HG03025 (cell line): ENCODE measurements around the gene GNAQ.

ENCODE experiments used
- ATAC-seq: cut with Tn5 transposase; IDR thresholded peaks from one replicate; pipeline ENCODE4 v1.9.1; 2021; ENCODE audit warnings: mild to moderate bottlenecking, moderate library complexity; ENCODE audit not compliant: unreplicated experiment, low FRiP score

Gene GNAQ

DNA sequence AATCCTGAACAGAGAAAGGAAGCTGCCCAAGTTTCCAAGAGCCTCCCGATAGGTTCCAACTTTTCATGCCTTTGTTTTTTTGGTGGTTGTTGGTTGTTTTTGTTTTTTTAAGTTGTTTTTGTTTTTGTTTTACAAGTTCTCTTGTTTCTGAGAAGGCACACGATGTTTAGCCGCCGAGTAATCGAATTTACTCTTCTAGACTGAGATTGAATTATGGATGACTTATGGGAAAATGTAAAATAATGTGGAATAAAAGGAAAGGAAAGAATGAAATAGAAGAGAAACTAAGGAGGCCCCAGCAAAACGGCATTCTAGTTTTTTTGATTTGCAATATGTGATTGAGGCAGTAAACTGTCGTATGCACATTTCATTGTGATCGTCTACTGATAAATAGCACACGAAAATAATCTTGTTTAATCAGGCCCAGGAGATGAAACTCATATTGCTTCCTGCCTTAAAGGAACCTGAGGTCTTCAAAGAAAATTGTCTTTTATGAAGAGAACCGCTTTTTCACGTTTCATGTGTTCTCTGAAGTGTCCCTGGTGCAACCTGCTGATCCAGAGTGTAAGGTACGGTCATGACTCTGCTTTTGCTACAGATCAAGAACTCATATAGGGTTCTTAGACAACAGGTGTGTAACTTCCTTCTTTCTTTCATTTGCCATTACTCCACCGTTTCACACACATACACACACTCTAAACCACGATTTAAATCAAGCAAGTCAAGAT, 1.3 kb upstream of the GNAQ start:
- ATAC-seq, result no peak

DNA sequence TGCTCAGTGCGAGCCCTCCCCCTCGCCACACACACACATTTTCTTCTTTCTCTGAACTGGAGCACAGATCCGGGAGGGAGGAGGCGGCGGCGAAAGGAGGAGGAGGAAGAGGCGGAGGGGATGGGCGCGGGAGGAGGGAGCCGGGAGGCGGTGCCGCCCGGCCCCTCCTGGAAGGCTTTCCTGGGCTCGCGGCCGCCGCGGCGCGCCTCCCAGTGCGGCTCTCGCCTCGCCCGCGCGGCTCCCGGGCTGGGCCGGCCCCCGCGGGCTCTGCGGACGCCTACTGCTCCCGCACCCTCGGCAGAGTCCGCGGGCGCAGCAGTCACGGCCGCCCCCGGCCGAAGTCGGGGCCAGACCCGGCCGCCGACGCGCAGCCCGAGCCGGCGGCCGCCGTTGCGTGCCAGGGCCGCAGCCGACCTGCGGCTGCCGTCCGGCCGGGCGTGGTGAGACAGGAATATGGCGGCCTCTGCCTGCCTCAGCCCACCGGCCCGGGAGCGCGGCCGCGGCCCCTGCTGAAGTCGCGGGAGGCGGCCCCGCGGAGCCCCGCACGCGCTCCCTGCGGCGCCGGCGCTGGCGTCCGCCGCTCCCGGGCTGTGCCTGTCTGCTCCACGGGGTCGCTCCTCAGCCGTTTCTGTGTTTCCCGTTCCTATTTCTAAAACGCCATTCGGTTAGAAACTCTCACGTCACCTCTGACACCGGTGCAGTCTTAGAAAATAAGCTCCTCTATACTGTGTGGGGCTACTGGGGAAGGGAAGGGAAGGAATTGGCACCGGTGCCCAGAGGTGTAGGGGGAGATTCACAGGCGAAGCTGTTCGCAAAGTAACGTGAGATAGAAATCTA, 500 bp upstream of the GNAQ start:
- no peak for ATAC-seq

DNA sequence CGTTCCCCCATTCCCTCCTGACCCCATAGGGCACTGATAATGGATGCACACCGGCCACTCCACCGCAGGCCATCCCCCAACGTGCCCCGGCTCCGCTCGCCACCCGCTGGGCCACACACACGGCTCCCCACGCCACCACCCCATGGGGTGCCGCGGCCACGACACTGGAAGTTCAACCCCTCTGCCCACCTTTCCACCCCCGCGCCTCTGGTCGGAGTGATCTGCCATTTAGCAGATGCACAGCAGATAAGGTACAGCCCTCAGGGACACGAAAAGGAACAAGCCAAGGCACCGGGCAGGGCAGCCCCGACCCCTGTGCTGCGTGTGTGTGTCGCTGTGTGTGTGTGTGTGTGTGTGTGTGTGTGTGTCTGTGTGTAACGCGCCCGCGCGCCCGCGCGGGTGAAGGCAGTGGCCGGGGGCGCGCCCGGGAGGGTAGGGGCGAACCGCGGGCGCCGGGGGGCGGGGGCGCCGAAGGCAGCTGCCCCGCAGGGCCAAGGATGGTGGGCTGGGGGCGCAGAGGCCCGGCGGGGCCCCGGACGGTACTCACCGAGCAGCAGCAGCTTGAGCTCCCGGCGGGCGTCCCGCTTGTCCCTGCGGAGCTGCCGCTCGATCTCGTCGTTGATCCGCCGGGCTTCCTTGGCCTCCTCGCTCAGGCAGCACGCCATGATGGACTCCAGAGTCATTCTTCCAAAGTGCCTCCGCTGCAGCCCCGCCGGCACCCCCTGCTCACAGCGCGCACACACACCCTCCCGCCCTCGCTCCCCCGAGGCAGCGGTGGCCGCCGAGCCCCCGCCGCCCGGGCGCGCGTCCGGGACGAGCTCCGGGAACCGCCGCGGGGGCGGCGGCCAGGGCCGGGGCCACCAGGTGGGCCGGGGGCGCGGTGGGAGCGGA, 813 bp downstream of the GNAQ start:
- ATAC-seq, result no peak

DNA sequence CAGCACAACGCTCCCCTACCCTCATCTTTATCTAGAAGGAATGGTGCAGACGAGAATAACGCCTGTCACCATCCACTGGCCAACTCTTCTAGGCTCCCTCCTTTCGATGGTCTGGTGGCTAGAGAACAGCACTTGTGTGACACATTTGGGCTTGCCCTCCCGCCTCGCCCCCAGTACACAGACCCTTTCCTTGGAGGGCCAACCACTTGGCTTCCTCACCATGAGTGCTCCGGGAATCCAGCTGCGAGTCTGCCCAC, 1.4 kb downstream of the GNAQ start:
- ATAC-seq, result no peak

DNA sequence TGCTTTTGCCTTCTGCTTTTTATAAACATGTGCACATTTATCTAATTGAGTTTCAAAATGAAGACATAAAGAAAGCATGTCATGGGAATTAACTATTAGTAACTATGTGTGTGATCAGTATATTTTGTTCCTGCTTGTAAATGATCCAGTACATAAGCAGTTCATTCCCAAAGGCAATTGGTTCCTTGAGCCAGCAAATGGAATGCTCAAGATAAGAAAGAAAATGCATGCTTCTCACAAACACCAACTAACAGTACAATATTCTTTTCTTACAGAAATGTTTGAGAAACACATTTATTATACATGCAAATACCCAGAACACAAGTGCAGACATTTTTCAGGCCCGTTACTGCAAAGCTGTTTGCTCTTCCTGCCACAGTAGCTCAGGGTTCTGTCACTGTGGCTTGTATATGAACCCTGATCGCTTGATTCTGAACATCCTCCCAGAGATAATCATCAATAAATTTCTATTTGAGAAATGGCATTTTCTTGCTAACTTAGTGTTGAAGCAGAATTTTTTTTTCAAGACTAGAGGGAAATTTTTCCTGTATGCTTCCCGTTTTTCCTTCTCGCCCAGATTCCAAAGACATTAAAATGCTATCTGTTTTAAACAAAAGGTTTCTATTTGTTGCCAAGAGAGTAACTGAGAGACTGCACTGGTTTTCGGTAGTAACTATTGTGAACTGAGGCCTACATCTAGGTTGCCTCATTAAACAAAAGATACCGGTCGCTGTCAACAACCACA, 1.9 kb downstream of the GNAQ start:
- ATAC-seq, result no peak

DNA sequence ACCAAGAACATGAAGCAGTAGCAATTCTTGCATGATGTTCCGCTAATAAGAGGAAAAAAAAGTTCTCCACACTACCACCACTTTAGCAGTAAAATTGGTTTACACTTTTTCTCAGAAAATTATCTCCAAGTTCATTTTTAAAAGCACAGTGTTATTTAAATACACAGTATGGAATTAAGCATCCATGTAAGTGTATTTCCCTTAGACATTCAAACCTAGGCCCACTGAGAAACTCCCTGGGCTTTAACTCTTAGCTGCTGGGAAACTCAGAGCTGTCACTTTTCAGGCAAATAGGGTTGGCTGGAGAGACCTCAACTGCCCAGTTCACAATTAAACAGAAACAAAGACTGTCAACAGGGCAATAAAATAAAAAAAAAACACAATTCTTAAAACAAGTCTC, 2.7 kb downstream of the GNAQ start:
- no peak for ATAC-seq

DNA sequence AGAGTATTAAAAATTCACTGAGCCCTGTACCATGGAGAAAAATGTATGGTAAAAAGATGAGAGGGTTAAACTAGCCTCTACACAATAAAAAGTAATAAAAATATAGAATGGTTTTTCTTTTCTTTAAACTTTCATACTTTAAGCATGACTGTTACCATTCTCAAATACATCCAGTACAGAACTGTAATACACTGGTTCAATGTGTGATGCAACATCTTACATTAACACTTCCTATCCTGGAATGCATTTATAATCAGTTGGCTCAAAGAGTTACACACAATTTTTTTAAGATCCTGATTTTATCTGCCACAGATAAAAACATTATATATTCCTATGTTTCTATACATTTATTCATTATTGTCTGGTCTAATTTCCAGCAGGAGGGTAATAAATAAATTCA, 4.7 kb downstream of the GNAQ start:
- no peak for ATAC-seq

DNA sequence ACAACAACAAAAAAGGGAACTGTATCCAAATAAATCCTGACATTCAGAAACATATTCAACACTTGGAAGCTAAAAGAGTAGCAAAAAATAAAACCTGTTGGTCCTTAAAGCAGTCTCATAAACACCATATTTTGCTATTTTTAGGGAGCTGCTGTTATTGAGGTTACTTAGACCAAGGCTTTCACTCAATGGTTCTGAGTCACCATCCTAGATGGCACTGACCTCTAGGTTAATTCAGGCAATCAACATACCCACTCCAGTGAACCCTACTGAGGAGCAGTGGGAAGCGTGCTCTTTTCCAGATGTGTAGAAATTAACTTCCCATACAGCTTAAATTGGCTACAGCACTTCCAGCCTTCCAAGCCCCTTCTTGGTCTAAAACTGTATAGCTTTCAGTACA, 5.2 kb downstream of the GNAQ start:
- ATAC-seq, result no peak

DNA sequence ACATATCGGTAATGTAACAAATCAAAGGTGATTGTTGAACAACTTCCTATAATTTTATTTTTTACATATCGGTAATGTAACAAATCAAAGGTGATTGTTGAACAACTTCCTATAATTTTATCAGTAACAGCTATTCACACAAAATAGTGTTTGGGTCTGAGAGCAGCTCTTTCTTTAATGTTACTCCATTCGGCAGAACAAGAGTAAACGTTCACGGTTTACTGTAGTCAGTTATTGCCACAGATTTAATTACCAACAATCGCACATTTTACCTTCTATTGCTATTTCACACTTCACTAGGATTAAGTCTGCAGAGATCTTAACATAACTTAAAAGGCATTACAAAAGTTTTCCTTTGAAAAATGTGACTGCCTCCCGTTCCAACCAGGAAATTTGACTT, 6.4 kb downstream of the GNAQ start:
- ATAC-seq, result no peak

DNA sequence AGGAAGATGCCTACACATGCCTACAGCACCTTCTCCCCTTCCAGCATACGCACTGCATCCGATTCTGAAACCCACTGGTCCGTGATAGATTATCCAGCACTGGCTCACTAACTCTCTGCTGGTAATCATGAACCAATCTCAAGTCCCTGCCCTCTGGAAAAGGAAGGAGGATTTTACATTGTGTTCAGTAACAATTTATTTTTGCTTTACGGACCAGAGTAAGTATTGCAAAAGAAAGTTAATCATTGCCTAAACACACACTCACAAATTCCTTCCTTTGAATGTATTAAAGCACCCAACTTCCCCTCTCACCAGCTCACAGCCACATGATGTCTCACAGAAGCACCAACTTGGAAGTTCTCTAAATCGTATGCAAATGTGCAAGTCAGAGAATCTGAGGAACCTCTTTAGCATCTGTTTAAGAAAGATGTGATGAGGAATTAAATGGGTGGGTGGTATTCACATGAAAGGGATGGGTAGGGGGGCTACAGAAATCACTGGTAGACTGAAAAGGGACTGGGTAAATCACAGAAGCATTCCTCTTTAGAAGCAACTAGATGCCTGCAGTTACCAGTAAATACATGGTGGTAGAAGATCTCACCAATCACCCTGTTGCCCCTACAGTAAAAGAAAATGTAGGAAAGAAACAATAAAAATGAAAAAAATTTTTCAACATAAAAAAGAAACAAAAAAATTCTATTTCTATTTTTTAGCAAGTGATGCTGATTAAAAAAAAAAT, 8.4 kb downstream of the GNAQ start:
- no peak for ATAC-seq

DNA sequence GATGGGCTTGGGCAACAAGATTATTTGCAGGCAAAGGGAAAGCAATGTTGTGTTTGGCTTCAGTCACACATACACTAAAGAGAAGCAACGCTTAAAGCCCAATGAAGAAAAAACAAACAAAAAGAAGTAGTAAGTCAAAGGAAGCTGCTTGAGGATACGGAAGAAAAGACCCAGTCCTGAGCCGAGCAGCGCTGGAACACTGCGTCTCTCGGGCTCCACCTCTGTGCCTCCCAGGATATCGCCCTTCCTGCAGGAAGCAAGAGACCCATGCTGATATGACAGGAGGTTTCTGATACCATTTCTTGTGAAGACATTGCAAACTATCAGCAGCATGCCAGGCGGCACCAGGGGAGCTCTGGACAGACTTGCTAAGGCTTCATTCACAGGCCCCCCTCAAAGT, 9.9 kb downstream of the GNAQ start:
- no peak for ATAC-seq

DNA sequence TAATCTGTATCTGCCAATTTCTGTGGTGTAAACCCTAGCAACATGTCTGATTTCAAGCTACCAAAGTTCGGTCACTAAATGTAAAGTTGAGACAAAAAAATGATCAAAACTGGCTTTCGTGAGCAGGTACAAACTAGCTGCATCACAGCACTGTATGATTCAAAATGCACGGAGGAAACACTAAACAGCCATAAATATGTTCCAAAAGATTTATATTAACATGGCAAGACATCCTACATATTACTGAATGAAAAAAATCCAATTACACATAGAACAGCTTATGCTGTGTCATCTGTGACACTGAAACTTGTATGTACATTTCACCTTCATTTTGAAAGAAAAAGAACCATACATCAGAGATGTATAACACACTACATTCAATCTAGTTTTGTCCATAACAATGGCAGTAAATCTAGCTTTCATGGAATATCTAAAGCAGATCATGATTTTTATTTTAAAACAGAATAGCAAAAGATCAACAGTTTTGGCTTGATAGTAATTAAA, 14.4 kb downstream of the GNAQ start:
- ATAC-seq, result no peak

DNA sequence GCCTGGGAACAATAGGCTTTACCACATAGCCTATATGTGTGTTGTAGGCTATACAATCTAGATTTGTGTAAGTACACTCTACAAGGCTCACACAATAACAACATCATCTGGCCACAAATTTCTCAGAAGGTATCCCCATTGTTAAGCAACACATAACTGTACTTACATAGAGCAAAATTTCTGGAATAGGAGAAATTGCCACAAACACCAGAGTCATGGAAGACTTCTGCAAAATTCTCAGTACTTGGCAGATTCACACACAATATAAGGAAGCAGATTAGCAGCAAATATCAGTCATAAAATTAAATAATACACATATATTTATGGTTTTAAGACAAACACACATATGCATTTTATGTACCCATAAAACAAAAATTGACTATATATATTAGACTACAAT, 16.4 kb downstream of the GNAQ start:
- no peak for ATAC-seq

DNA sequence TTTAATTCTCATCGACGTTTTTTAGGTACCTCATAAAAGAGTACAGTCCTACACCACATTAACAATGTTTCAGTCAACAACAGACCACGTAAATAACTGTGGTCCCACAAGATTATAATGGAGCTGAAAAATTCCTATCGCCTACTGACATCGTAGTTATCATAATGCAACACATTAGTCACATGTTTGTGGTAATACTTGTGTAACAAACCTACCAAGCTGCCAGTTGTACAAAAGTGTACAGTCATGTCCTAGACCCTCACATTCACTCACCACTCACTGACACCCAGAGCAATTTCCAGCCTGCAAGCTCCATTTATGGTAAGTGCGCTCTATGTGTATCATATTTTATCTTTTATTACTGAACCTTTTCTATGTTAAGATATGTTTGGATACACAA, 16.8 kb downstream of the GNAQ start:
- no peak for ATAC-seq

DNA sequence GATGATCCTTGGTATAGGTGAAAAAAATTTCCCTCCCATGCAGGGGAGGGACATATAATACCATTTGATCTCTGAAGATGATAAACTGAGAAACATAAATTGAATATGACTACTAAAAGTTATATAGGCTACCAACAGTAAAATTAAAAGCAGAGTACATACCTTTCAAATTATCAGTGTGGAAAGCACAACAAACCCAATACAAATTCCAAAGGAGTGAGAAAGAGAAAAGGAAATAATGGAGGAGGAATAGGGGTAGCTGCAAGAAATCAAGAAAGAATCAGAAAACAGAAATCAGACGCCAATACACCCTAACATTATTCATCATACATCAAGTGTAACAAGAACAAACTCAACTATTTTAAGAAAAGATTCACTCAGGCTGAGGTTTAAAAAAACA, 17.7 kb downstream of the GNAQ start:
- no peak for ATAC-seq

DNA sequence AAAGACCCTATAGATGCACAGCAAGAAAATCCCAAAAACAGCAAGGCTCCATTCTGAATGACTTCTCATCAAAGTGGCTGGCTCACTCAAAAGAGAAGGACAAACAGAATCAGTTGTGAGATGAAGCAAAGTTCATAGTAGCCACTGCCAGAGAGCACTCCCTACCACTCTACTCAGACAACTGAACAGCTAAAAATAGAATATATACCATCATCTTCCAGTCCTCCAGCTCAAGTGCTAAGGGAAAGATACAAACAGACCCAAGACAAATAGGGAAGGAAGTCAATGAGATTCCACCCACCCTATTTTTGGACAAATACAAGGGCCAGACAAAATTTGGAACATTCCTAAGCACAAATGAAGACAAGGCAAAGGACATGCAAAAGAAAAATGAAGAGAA, 20.6 kb downstream of the GNAQ start:
- no peak for ATAC-seq

DNA sequence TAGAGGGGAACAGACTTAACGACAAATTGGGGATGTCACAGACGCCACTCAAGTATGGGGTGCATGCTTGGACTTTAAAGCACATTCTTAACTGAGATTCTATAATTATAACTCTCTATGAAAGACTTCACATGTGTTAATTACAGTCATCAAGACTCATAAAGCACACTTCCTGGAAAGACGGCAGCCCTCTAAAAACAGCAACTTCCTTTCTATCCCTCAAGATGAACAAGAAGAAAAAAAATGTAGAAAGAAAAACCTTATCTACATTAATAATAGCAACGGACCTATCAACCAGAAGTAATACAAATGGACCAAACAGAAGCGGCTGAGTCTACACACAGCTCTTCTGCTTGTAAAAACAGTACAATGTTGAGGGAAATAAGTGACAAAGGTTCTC, 21.2 kb downstream of the GNAQ start:
- no peak for ATAC-seq

DNA sequence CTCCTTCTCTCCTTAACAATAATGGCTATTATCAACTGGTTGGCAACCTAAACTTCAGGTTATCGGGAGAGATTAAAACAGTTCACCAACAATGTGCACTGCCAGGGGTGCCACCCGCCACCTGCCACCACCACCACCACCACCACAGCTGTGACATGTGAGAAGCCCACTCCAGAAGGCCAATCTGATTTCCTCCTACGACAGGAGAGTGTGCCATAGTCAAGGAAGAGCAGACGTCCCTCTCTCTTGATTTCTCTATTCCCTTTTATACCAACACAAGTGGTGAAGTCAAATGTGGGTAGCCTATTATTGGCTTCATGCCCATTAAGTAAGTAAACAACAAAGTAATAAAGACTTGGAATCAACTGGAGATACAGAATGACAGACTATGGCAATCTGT, 22.4 kb downstream of the GNAQ start:
- no peak for ATAC-seq

DNA sequence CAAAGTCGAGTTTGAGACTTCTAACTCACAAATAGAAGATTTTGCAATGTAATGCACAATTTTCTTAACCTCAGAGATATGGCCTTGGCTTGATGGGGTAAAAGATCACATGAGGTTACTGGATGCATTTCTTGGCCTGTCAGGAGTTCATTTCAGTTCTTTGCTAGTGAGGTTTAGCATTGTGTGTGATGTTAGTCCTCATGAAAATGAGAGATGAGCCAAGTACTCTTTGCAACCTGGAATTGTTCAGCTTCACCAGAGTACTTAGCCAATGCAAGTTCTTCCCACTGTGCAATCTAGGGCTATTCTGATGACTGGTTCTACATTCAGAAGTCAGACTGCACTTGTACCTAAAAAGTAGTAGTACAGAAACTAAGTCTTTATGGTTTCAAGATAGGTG, 24.9 kb downstream of the GNAQ start:
- no peak for ATAC-seq
